ENCODE data around the gene BTD.

DNA sequence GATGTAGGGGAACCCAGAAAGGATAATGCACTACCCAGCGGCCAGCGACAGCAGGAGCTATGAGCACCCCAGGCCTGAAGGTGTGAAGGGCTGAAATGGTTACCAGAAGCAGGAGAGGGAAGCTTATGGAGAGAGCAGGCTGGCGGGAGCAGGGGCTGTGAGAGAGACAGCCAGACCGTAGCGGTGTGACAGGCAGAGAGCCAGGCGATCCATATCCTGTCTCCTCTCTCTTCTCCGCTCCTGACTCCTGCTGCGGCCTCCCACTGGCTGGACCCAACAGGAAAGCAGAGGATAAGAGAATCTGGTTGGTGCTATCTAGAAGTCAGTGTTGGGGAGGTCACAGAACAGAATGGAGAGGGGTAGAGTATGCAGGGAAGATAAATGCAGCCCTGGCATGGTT, 49.9 kb downstream of the BTD start:
- TF ChIP-seq, protein P1, sequence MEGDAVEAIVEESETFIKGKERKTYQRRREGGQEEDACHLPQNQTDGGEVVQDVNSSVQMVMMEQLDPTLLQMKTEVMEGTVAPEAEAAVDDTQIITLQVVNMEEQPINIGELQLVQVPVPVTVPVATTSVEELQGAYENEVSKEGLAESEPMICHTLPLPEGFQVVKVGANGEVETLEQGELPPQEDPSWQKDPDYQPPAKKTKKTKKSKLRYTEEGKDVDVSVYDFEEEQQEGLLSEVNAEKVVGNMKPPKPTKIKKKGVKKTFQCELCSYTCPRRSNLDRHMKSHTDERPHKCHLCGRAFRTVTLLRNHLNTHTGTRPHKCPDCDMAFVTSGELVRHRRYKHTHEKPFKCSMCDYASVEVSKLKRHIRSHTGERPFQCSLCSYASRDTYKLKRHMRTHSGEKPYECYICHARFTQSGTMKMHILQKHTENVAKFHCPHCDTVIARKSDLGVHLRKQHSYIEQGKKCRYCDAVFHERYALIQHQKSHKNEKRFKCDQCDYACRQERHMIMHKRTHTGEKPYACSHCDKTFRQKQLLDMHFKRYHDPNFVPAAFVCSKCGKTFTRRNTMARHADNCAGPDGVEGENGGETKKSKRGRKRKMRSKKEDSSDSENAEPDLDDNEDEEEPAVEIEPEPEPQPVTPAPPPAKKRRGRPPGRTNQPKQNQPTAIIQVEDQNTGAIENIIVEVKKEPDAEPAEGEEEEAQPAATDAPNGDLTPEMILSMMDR (conservative IDR thresholded peaks at IDR 0.05 in 1 of 2, IDR thresholded peaks at IDR 0.05 in 1 of 2; ENCODE audit: low read depth in 1 of 2, low read length in 2 of 2) = no peak
- no peak for TF ChIP-seq EZH2 (IDR thresholded peaks at IDR 0.05; ENCODE audit: low read length, missing control alignments)
